GM12892 (cell line): ENCODE measurements around the gene ZNF536.

Source experiments
- POLR2A ChIP-seq: IDR thresholded peaks from 2 replicates; pipeline ENCODE4 v1.6.1; 2011; ENCODE audit warnings: low read depth, low read length, control low read depth
- POLR2AphosphoS5 ChIP-seq: IDR thresholded peaks from 2 replicates; pipeline ENCODE4 v1.6.1; 2011; ENCODE audit warnings: low read depth, low read length, control low read depth

- no peak for TF ChIP-seq POLR2A
- no peak for TF ChIP-seq POLR2AphosphoS5
Observed at GRCh38 chr19:30442674-30443073, 70.5 kb downstream of the ZNF536 start.
